Stromal cell of bone marrow (primary cell): ENCODE results near the gene INPP4B.
A peak's percentile ranks its signal among the peaks of the same experiment; 100 is the strongest.

ENCODE experiments used
- DNase-seq: peaks from one replicate; pipeline ENCODE4 v3.0.0-alpha.2; 2012; ENCODE audit warnings: low read depth

INPP4B gene

DNA sequence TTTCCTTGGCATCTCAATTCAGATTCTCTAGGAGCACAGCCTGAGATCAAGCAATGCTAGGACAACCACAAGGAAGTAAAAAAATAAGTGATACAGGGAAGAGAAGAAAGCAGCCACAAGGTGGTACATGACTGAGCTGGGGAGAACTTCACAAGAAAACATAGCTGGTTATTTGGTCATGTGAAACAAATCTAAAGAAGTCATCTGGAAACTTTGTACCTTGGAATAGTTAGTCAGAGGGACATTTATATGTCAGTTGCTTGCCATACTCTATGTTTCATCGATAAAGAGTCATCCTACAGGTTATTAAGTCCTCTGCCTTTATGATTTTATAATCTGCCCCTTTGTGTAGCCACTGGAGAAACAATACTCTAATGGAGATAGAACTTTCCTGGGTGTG is 634.7 kb downstream of the INPP4B start:
- DNase-seq, result no peak

DNA sequence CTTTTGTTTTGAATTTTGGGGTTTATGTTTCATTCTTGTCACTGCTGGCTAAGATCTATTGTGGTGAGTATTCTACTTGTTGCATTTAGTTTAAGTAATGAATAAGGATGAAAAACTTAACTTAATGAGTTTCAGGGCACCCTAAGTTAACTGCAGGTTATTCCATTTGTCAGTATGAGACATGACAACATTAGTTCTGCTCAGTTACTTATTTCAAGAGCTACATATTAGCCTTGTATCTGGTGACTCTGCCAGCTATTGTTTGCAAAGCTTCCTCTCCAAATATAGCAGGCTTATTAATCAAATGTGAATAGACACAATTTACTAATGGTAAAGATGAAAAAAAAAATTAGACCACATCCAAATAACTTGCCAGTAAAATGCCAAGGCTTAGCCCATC is 642.6 kb downstream of the INPP4B start:
- DNase-seq, result no peak

- no peak for DNase-seq
These were observed 643.4 kb downstream of the INPP4B start for GRCh38 chr4:142202404-142203332.

- DNase-seq, result peak; percentile 16
These were observed 645.1 kb downstream of the INPP4B start for GRCh38 chr4:142201041-142201440.

DNA sequence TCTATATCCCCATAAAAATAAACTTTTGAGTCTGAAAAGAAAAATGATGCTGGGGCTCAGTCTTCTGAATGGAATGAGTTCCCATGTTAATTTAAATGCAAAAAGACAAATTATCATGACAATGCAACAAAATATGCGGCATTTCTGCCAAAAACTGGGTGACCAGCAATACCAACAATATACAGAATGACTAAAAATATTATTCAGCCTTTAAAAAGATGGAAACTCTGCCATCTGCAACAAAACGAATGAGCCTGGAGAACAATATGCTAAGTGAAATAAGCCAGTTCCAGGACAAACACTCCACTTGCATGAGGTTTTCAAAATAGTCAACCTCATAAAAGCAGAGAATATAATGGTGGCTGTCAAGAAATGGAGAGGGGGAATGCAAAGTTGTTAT is 651.2 kb downstream of the INPP4B start:
- peak; percentile 29 for DNase-seq

GRCh38 chr4:142191901-142192300 is 654.2 kb downstream of the INPP4B start:
- DNase-seq, result peak; percentile 14

GRCh38 chr4:142181021-142181420 is 665.1 kb downstream of the INPP4B start:
- DNase-seq, result no peak

- DNase-seq, result no peak
These were observed 676.9 kb downstream of the INPP4B start for GRCh38 chr4:142169216-142169615.

DNA sequence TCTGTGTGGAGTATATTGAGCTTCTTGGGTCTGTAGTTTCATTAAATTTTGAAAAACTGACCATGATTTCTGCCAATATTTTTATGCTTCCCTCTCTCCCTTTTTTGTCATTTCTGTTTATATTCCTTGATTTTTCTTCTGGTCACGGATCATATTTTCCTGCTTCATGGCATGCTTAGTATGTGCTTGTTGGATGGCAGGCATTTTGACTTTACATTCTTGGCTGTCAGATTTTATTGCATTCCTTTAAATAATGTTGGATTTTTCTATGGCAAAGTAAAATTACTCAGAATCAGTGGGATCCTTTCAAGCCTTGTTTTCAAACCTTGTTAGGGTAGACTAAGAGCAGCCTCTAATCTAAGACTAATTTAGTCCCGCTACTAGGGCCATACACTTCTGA is 677.9 kb downstream of the INPP4B start:
- DNase-seq, result no peak

- no peak for DNase-seq
These were observed 681.2 kb downstream of the INPP4B start for GRCh38 chr4:142164767-142165500.

DNA sequence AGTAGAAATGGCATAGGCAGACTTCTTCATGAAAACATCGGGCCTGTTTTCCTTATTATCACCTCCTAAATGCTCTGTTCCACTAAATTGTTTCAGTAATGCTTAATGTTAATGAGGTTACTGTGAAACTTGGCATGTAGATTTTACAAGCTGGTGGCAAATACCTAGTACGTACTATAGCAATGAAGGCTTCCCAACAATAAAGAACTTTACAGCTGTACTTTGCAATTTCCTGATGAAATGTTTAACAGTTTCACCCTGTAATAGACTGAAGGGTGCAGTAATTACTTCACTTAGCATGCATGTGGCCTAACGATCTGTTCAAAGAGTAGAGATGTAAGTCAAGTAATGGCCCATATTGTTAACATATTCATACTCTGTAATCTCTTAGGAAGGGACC is 685.0 kb downstream of the INPP4B start:
- no peak for DNase-seq

GRCh38 chr4:142160509-142160908 is 685.6 kb downstream of the INPP4B start:
- DNase-seq, result peak; percentile 9

- no peak for DNase-seq
These were observed 687.1 kb downstream of the INPP4B start for GRCh38 chr4:142158980-142159379.

- DNase-seq, result no peak
These were observed 689.8 kb downstream of the INPP4B start for GRCh38 chr4:142156256-142156655.

DNA sequence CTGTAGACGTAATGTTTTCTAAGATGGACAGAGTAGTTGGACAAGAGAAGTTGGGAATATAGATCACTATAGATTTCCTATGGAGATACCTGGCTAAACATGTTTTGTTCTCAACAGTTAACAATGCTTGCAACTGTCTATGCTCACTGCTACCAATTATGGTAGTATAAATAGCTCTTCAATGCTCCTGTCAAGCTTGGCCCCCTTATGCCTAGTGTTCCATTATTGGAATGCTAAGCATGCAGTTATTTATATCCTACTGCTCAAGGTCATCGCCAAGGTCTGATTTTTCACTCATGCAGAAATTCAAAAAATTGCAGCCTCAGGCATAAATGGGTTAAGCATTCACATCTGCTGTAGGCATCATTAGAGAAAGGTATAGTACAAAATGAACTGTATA is 690.8 kb downstream of the INPP4B start:
- DNase-seq, result no peak

- no peak for DNase-seq
These were observed 695.6 kb downstream of the INPP4B start for GRCh38 chr4:142150483-142150882.

- DNase-seq, result no peak
These were observed 701.3 kb downstream of the INPP4B start for GRCh38 chr4:142144813-142145212.

GRCh38 chr4:142142366-142143054 is 703.6 kb downstream of the INPP4B start:
- DNase-seq, result no peak

DNA sequence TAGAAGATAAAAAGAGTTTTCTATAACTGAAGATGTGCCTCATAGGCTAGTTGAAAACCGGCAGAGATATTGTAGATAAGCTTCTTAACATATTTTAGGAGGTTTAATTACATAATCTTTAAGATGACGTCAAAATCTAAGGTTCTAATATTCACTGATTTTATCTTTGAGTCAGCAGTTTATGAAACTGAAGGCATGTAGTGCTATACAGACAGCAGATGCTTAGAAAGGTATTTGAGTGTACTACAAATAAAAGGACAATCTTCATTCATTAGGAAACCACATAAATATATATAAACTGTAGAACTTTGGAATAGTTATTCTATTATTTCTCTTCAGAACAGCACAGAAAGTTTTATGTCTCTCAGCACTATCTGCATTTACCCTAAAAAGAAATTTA is 704.9 kb downstream of the INPP4B start:
- DNase-seq, result no peak

DNA sequence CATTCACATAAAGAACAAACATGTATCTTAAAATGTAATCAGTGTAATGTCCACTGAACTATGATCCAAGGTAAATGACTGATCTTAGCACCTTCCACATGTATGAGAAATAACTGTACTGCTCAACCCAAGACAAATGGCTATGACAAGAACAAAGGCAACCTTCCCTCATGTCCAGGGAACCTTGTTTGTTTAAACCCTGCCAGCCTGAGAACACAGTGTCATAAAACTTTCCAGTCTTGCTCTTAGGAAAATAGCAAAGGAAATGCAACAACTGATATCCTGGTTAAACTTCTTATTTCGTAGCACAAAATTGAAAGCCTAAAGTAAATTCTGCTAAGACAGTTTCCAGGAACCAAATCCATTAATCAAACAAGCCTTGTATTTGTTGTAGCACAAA is 715.4 kb downstream of the INPP4B start:
- no peak for DNase-seq

DNA sequence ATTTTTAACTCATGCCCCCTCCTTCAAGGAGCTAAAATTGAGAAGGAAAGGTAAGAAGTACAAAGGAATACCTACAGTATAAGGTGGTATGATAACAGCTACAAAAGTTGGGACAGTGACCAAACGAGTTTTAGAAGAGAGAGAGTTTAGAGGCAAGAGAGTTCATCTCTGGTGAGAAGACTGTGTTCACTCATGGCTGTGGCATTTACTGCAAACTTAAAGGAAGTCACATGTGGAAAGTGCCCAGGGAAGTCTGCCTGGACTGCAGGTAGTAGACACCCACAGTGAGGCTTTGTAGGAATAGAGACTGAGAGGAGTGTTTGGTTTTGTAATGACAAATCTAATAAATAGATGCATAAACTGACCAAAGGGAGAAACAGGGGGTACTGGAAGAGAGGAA is 716.2 kb downstream of the INPP4B start:
- no peak for DNase-seq

- no peak for DNase-seq
These were observed 716.6 kb downstream of the INPP4B start for GRCh38 chr4:142129473-142129872.

DNA sequence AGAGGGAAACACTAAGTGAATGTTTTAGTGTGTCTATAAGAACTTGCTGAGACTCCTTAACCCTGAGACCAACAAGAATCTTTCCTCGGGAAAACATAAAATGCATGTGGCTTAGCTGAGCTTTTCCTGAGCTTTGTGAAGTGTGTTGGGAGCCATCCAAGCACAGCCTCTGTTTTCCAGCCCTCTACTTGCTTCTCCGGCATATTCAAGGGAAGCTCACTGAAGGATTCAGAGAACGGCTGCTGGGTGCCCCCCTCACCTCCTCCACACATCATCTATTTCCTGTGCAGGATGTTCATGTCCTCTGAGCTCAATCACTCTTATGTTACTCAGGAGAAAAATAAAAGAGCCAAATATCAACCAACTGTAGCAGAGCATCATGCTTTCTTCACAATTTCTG is 717.6 kb downstream of the INPP4B start:
- DNase-seq, result peak; percentile 7
